Glutamatergic neuron (in vitro differentiated cells): ENCODE data around the gene TCFL5. TPM values are rescaled to one million over a fixed set of nuclear protein-coding genes. Genes with fewer than 3 reads are reported as not detected.

Source experiments
- DNase-seq: peaks from one replicate; pipeline ENCODE4 v3.0.0; 2022
- H3K27ac Mint-ChIP-seq: one replicate; pipeline ENCODE4 v1.8.0; 2020; ENCODE audit warnings: mild to moderate bottlenecking, mixed read lengths, inconsistent platforms; ENCODE audit not compliant: unreplicated experiment
- H3K27me3 Mint-ChIP-seq: one replicate; pipeline ENCODE4 v1.8.0; 2020; ENCODE audit warnings: mild to moderate bottlenecking, moderate library complexity, mixed read lengths, inconsistent platforms; ENCODE audit not compliant: unreplicated experiment
- H3K36me3 Mint-ChIP-seq: one replicate; pipeline ENCODE4 v1.8.0; 2020; ENCODE audit warnings: mild to moderate bottlenecking, mixed read lengths, inconsistent platforms; ENCODE audit not compliant: unreplicated experiment
- H3K4me1 Mint-ChIP-seq: one replicate; pipeline ENCODE4 v1.8.0; 2020; ENCODE audit warnings: mild to moderate bottlenecking, low read depth, mixed read lengths, inconsistent platforms; ENCODE audit not compliant: unreplicated experiment
- H3K4me3 Mint-ChIP-seq: one replicate; pipeline ENCODE4 v1.8.0; 2020; ENCODE audit warnings: mild to moderate bottlenecking, mixed read lengths, inconsistent platforms; ENCODE audit not compliant: unreplicated experiment
- H3K9me3 Mint-ChIP-seq: one replicate; pipeline ENCODE4 v1.8.0; 2020; ENCODE audit warnings: mild to moderate bottlenecking, moderate library complexity, mixed read lengths, inconsistent platforms; ENCODE audit not compliant: unreplicated experiment
- CTCF ChIP-seq: fragments of 200-600 bp; sonication (generic); IDR thresholded peaks from one replicate; pipeline ENCODE4 v1.5.0; 2021; ENCODE audit not compliant: partially characterized antibody, unreplicated experiment
- total RNA-seq: library from RNA; stranded (reverse); fragmentation: NEBNext Ultra II Directional; extraction: Animal tissue kit (Norgen Biotek cat#: 25700); gene quantifications from one replicate; pipeline ENCODE4 v1.2.1, GENCODE V29; 2021; ENCODE audit not compliant: unreplicated experiment

TCFL5 gene
- total RNA-seq, 1 donor from 2014 or later = 12.6 TPM

DNA sequence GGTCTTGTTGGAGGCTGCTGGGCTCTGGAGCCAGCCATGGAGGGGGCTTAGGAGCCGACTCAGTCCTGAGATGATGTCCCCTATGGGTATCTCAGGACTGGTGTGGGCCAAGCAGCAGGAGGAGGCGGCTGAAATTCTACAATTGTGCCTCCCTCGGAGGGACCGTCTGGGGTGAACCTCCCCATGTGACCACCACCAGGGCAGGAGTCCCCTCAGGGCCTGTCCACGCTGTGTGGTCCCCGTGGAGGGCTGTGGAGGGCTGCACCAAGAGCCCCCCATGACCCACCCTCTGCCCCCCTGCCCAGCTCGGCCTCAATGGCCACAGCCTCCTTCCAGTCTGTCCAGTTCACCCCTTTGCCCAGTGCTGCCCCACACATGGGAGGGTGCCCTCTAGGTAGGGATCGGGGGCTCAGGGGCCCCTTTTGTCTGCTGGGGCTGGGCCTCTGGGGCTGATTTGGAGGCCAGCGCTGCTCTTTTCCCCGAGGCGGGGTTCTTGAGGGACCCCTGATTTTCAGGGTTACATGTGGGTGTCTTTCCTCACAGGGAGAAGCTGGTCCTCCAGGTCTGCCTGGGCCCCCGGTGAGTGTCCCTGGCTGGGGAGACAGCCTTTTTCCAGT lies 43.5 kb downstream of the TCFL5 start:
- Mint-ChIP-seq H3K4me3 (no peak overlapping the region), H3K27ac (no peak overlapping the region)

GRCh38 chr20:62816884-62817873 lies 44.4 kb downstream of the TCFL5 start, which contains the start of gene COL9A3:
TSS of gene COL9A3 (plus strand) at chr20:62817050. CDS start at chr20:62817065, 15 bp downstream.
- no peak within 1 kb of the TSS for H3K4me3 Mint-ChIP-seq
- H3K4me1 Mint-ChIP-seq = peaks cover 5% of the 10 kb centered on the region
- no peak for DNase-seq
- H3K27ac Mint-ChIP-seq = no peak within 1 kb of the TSS
- H3K9me3 Mint-ChIP-seq = no peaks in the 10 kb centered on the region
- no peak for TF ChIP-seq CTCF
- H3K36me3 Mint-ChIP-seq = no peaks in the 10 kb centered on the region
- peaks cover 6% of the 10 kb centered on the region for H3K27me3 Mint-ChIP-seq

More for the DNA sequence above, 43.5 kb downstream of the TCFL5 start:
- no peak for DNase-seq
- peaks cover 9% of the 10 kb centered on the region for H3K4me1 Mint-ChIP-seq
- H3K27me3 Mint-ChIP-seq = peaks cover 11% of the 10 kb centered on the region
- no peaks in the 10 kb centered on the region for H3K36me3 Mint-ChIP-seq
- peaks cover 2% of the 10 kb centered on the region for H3K9me3 Mint-ChIP-seq
- no peak for TF ChIP-seq CTCF

- Mint-ChIP-seq H3K4me1 (peaks cover 5% of the 10 kb centered on the region), H3K27ac (no peak overlapping the region), H3K36me3 (no peaks in the 10 kb centered on the region), H3K4me3 (no peak overlapping the region), H3K9me3 (no peaks in the 10 kb centered on the region), H3K27me3 (peaks cover 6% of the 10 kb centered on the region)
- DNase-seq = no peak
- no peak for TF ChIP-seq CTCF
Measured at GRCh38 chr20:62816031-62816883, 45.4 kb downstream of the TCFL5 start.

DNA sequence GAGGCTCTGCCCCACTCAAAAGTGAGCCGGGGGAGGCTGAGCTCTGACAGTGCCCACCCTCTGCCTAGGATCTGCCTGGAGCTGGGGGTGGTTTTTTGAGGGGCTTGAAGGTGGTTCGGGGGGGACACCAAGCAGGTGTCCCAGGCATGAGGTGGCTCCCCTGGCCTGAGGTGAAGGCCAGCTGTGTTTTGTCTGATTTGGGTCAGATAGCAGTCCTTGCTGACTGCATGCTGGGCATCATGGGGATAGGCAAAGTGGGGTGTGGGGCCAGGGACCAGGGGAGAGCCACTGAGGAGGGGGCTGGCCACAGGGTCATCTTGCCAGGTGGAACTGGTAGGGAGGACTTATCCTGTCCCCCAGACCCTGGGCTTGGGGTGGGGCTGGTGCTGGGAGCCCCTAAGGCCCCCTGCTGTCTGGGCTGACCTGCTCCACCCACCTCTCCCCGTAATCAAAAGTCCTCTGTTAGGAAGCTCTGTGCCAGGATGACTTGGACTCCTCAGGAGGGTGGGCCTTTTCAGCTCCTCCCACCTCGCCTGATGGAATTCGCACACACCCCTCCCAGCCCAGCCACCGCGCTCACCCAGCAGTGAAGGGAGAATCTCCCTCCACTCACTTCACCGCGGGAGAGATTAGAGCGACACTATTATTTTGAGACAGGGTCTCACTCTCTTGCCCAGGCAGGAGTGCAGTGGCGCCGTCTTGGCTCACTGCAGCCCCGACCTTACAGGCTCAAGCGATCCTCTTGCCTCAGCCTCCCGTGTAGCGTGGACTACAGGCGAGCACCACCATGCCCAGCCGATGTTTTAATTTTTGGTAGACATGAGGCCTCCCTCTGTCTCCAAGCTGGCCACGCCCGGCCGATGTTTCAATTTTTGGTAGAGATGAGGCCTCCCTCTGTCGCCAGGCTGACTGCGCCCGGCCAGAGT lies 46.3 kb downstream of the TCFL5 start:
- no peak for TF ChIP-seq CTCF
- H3K9me3 Mint-ChIP-seq = no peaks in the 10 kb centered on the region
- DNase-seq = no peak
- no peaks in the 10 kb centered on the region for H3K36me3 Mint-ChIP-seq
- peak overlapping the region; percentile 43 for H3K27ac Mint-ChIP-seq
- H3K27me3 Mint-ChIP-seq = peaks cover 6% of the 10 kb centered on the region
- peak overlapping the region; percentile 72 for H3K4me3 Mint-ChIP-seq
- peaks cover 5% of the 10 kb centered on the region for H3K4me1 Mint-ChIP-seq
